Brain microvascular endothelial cell (primary cell): ENCODE measurements around the gene SCAF4.

Source experiments
- DNase-seq: peaks from one replicate; pipeline ENCODE4 v3.0.0-alpha.2; 2020
- H3K27ac ChIP-seq: fragments of 250-450 bp; sonication (Bioruptor Pico); 2 replicates; pipeline ENCODE4 v1.5.1; 2020; ENCODE audit warnings: mild to moderate bottlenecking, moderate library complexity
- H3K27me3 ChIP-seq: fragments of 250-450 bp; sonication (Bioruptor Pico); replicated peaks from 2 replicates; pipeline ENCODE4 v1.5.1; 2020; ENCODE audit warnings: mild to moderate bottlenecking
- H3K36me3 ChIP-seq: fragments of 250-450 bp; sonication (Bioruptor Pico); replicated peaks from 2 replicates; pipeline ENCODE4 v1.5.1; 2020; ENCODE audit warnings: mild to moderate bottlenecking
- H3K4me3 ChIP-seq: 2 replicates; pipeline ENCODE4 v1.5.1; 2011; ENCODE audit warnings: low read depth, mild to moderate bottlenecking, control low read depth, low read length, moderate library complexity
- CTCF ChIP-seq: IDR thresholded peaks from 2 replicates; pipeline ENCODE4 v1.5.1; 2011; ENCODE audit warnings: low read depth, mild to moderate bottlenecking, moderate library complexity, low read length, control low read depth, inconsistent platforms; ENCODE audit errors: missing control alignments
- in situ Hi-C: cut with HindIII; loops from 2 replicates; pipeline ENCODE4 v1.10.0; 2017; ENCODE audit warnings: low sequenced_read_pairs, low pct_ligation_motif_present

The SCAF4 gene

GRCh38 chr21:31671931-31672330, 60.0 kb downstream of the SCAF4 start:
- no peak for TF ChIP-seq CTCF
- in situ Hi-C loops, result no loop called here
- H3K27ac ChIP-seq, result no peak overlapping the region
- H3K36me3 ChIP-seq, result peaks cover 28% of the 10 kb centered on the region
- H3K4me3 ChIP-seq, result no peak overlapping the region
- DNase-seq, result no peak
- no peaks in the 10 kb centered on the region for H3K27me3 ChIP-seq

- H3K4me3 ChIP-seq, result no peak overlapping the region
- DNase-seq, result no peak
- in situ Hi-C loops, result no loop called here
- TF ChIP-seq CTCF, result no peak
- H3K27ac ChIP-seq, result no peak overlapping the region
- H3K36me3 ChIP-seq, result peaks cover 33% of the 10 kb centered on the region
- H3K27me3 ChIP-seq, result no peaks in the 10 kb centered on the region
These were observed 60.7 kb downstream of the SCAF4 start for GRCh38 chr21:31671146-31671716.

GRCh38 chr21:31670070-31670469, 61.8 kb downstream of the SCAF4 start:
- H3K27ac ChIP-seq, result no peak overlapping the region
- TF ChIP-seq CTCF, result no peak
- no peak overlapping the region for H3K4me3 ChIP-seq
- no peaks in the 10 kb centered on the region for H3K27me3 ChIP-seq
- peaks cover 39% of the 10 kb centered on the region for H3K36me3 ChIP-seq
- in situ Hi-C loops, result no loop called here
- DNase-seq, result no peak

- no peak for DNase-seq
- H3K27me3 ChIP-seq, result no peaks in the 10 kb centered on the region
- no peak overlapping the region for H3K4me3 ChIP-seq
- in situ Hi-C loops, result no loop called here
- H3K36me3 ChIP-seq, result peaks cover 44% of the 10 kb centered on the region
- no peak overlapping the region for H3K27ac ChIP-seq
- no peak for TF ChIP-seq CTCF
These were observed 63.0 kb downstream of the SCAF4 start for GRCh38 chr21:31668651-31669491.

- TF ChIP-seq CTCF, result no peak
- in situ Hi-C loops, result no loop called here
- Histone ChIP-seq H3K27ac (no peak overlapping the region), H3K36me3 (peaks cover 47% of the 10 kb centered on the region), H3K4me3 (no peak overlapping the region), H3K27me3 (no peaks in the 10 kb centered on the region)
- DNase-seq, result no peak
These were observed 64.3 kb downstream of the SCAF4 start for GRCh38 chr21:31667639-31668038.

- Histone ChIP-seq H3K27me3 (no peaks in the 10 kb centered on the region), H3K27ac (no peak overlapping the region), H3K36me3 (peaks cover 49% of the 10 kb centered on the region), H3K4me3 (no peak overlapping the region)
- in situ Hi-C loops, result no loop called here
- DNase-seq, result no peak
- no peak for TF ChIP-seq CTCF
These were observed 64.8 kb downstream of the SCAF4 start for GRCh38 chr21:31667132-31667531.
